GM13976 (cell line): ENCODE measurements around the gene SUMO2.

ENCODE experiments used
- DNase-seq: peaks from one replicate; pipeline ENCODE4 v3.0.0; 2012; ENCODE audit warnings: low spot score
- CTCF ChIP-seq: IDR thresholded peaks from 2 replicates; pipeline ENCODE4 v1.5.1; 2012; ENCODE audit warnings: borderline replicate concordance, mild to moderate bottlenecking; ENCODE audit not compliant: insufficient read depth; ENCODE audit errors: extremely low read depth, missing control alignments, control extremely low read depth
- in situ Hi-C: fragments of 300-500 bp; cut with MboI; formaldehyde crosslinking; loops from one replicate; pipeline ENCODE4 v1.12.0; 2022; ENCODE audit warnings: low sequenced_read_pairs, mixed read lengths, inconsistent platforms; ENCODE audit not compliant: unreplicated experiment

The SUMO2 gene

DNA sequence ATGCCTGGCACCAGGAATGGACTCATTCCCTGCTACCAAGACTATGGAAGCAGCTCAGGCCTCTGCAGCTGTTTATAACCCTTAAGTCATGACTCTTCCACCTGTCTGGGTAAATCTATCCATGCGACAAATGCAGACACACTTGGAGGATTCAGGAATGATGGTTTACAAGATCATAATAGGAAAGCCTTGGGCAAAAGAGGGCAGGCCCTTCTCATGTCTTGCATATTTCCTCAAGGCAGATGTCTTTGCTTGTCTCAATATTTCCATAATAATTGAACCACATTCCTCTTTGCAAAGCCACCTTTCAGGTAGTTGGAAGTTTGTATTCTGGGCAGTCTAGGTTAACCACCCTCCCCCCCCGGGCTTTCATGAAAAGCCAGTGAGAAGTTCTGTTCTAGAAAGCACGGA, 27.6 kb downstream of the SUMO2 start:
- TF ChIP-seq CTCF, result no peak
- in situ Hi-C loops, result no loop called here
- no peak for DNase-seq

- no peak for TF ChIP-seq CTCF
- in situ Hi-C loops, result no loop called here
- peak; percentile 98 for DNase-seq
These were observed 28.3 kb downstream of the SUMO2 start, which contains the start of gene JPT1 for GRCh38 chr17:75154195-75155106. JPT1 (minus strand) TSS chr17:75154512; CDS start chr17:75154397, 115 bp downstream.

- in situ Hi-C loops, result no loop called here
- no peak for TF ChIP-seq CTCF
These were observed 29.0 kb downstream of the SUMO2 start for GRCh38 chr17:75153780-75154194.

GRCh38 chr17:75152922-75153779, 29.6 kb downstream of the SUMO2 start:
- no peak for TF ChIP-seq CTCF
- in situ Hi-C loops, result no loop called here
- peak; percentile 57 for DNase-seq

More at GRCh38 chr17:75153780-75154194, 29.0 kb downstream of the SUMO2 start:
- peak; percentile 46 for DNase-seq

GRCh38 chr17:75152523-75152921, 30.2 kb downstream of the SUMO2 start:
- in situ Hi-C loops, result no loop called here
- no peak for DNase-seq
- TF ChIP-seq CTCF, result no peak

DNA sequence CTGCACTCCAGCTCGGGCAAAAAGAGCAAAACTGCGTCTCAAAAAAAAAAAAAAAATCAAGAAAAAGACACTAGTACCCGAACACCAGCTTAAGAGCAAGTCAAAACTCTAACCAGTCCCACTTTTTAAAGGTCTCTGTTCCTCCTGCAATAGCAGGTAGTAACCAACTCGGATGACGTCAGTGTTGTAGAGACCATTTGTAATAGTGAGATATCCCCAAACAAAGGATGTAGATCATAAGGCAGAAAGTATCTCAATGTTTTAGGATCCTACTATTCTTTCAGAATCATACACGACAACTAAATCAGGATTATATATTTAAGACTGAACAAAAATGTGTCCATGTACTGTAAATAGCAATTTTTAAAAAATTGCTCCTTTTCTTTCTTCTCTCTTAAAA, 30.8 kb downstream of the SUMO2 start:
- no peak for DNase-seq
- no peak for TF ChIP-seq CTCF
- in situ Hi-C loops, result no loop called here
